SHP77 (cell line): ENCODE data around the gene PRKN.

Experiments used
- DNase-seq, 2 experiments: peaks; one replicate each; lab custom pipeline; 2025; lab: John Stamatoyannopoulos, UW

The PRKN gene

GRCh38 chr6:161444464-161444863 is 1283.1 kb downstream of the PRKN start:
- peak; percentile 39 to 68 for DNase-seq

- peak in 1 of 2 experiments; percentile 18 for DNase-seq
Measured at GRCh38 chr6:161443848-161444247, 1283.7 kb downstream of the PRKN start.

GRCh38 chr6:161442420-161442819 is 1285.1 kb downstream of the PRKN start:
- no peak for DNase-seq

- no peak for DNase-seq
Measured at GRCh38 chr6:161440299-161440698, 1287.3 kb downstream of the PRKN start.

- DNase-seq = peak; percentile 73 to 86
Measured at GRCh38 chr6:161439093-161439492, 1288.5 kb downstream of the PRKN start.

GRCh38 chr6:161438430-161439030 is 1289.0 kb downstream of the PRKN start:
- DNase-seq = no peak

GRCh38 chr6:161437851-161438250 is 1289.7 kb downstream of the PRKN start:
- no peak for DNase-seq

- DNase-seq = no peak
Measured at GRCh38 chr6:161436106-161436876, 1291.3 kb downstream of the PRKN start.

- no peak for DNase-seq
Measured at GRCh38 chr6:161435748-161436070, 1291.9 kb downstream of the PRKN start.

GRCh38 chr6:161434921-161435747 is 1292.4 kb downstream of the PRKN start:
- no peak for DNase-seq

- no peak for DNase-seq
Measured at GRCh38 chr6:161434350-161434749, 1293.2 kb downstream of the PRKN start.

- no peak for DNase-seq
Measured at GRCh38 chr6:161432546-161432945, 1295.0 kb downstream of the PRKN start.

GRCh38 chr6:161429921-161430490 is 1297.6 kb downstream of the PRKN start:
- peak; percentile 27 to 30 for DNase-seq

- no peak for DNase-seq
Measured at GRCh38 chr6:161424421-161424820, 1303.1 kb downstream of the PRKN start.

- DNase-seq = no peak
Measured at GRCh38 chr6:161422710-161423680, 1304.6 kb downstream of the PRKN start.

GRCh38 chr6:161418463-161418945 is 1309.1 kb downstream of the PRKN start:
- peak; percentile 34 to 58 for DNase-seq

GRCh38 chr6:161417717-161418462 is 1309.7 kb downstream of the PRKN start:
- DNase-seq = no peak

- no peak for DNase-seq
Measured at GRCh38 chr6:161415302-161415855, 1312.2 kb downstream of the PRKN start.

GRCh38 chr6:161414707-161415106 is 1312.9 kb downstream of the PRKN start:
- no peak for DNase-seq

- no peak for DNase-seq
Measured at GRCh38 chr6:161414180-161414579, 1313.4 kb downstream of the PRKN start.
